OCI-LY3 (cell line): ENCODE measurements around the gene OR10S1.

ENCODE experiments used
- H2AFZ ChIP-seq: fragments of 200-600, 300-600 bp; shearing (Covaris generic); 2 replicates; pipeline ENCODE4 v1.6.0; 2014; ENCODE audit warnings: antibody characterized with exemption, low read depth, low read length
- H3K27ac ChIP-seq: fragments of 200-600, 300-600 bp; sonication (generic); 2 replicates; pipeline ENCODE4 v1.5.1; 2014; ENCODE audit warnings: mild to moderate bottlenecking, low read length, moderate library complexity, mixed read lengths
- H3K27me3 ChIP-seq: fragments of 200-600, 300-600 bp; sonication (generic); 2 replicates; pipeline ENCODE4 v1.6.1; 2014; ENCODE audit warnings: low read depth, low read length, mixed read lengths
- H3K36me3 ChIP-seq: fragments of 200-600, 300-600 bp; sonication (generic); replicated peaks from 2 replicates; pipeline ENCODE3; 2014; ENCODE audit warnings: low read depth, low read length, mixed read lengths
- H3K4me1 ChIP-seq: fragments of 300-600, 200-600 bp; sonication (generic); 2 replicates; pipeline ENCODE4 v1.6.1; 2014; ENCODE audit warnings: low read length, mixed read lengths
- H3K4me2 ChIP-seq: fragments of 200-600, 300-600 bp; sonication (generic); 2 replicates; pipeline ENCODE4 v1.6.1; 2014; ENCODE audit warnings: low read length, mixed read lengths
- H3K4me3 ChIP-seq: fragments of 300-600, 200-600 bp; sonication (generic); 2 replicates; pipeline ENCODE4 v1.5.1; 2014; ENCODE audit warnings: antibody characterized with exemption, mild to moderate bottlenecking, low read length, moderate library complexity
- H3K79me2 ChIP-seq: fragments of 300-600, 200-600 bp; shearing (Covaris generic); 2 replicates; pipeline ENCODE4 v1.6.1; 2014; ENCODE audit warnings: mild to moderate bottlenecking, low read length, mixed read lengths
- H3K9ac ChIP-seq: fragments of 300-600, 200-600 bp; shearing (Covaris generic); 2 replicates; pipeline ENCODE4 v1.6.0; 2014; ENCODE audit warnings: mild to moderate bottlenecking, low read length, moderate library complexity
- H3K9me3 ChIP-seq: fragments of 200-600, 300-600 bp; shearing (Covaris generic); 2 replicates; pipeline ENCODE4 v1.6.1; 2014; ENCODE audit warnings: low read length, mixed read lengths; ENCODE audit not compliant: insufficient read depth
- H4K20me1 ChIP-seq: fragments of 200-600, 300-600 bp; sonication (generic); 2 replicates; pipeline ENCODE4 v1.6.1; 2016; ENCODE audit warnings: low read length, mixed read lengths; ENCODE audit not compliant: insufficient read depth
- EZH2phosphoT487 ChIP-seq: fragments of 200-600 bp; shearing (Covaris generic); IDR thresholded peaks from 2 replicates; pipeline ENCODE4 v1.6.1; 2018; ENCODE audit warnings: antibody characterized with exemption, mixed run types, low read depth
- TF ChIP-seq, protein P1 (sequence below): fragments of 200-600, 300-600 bp; sonication (generic); IDR thresholded peaks from 2 replicates; pipeline ENCODE4 v1.5.1; 2014; ENCODE audit warnings: antibody characterized with exemption, low read length, low read depth

The OR10S1 gene

DNA sequence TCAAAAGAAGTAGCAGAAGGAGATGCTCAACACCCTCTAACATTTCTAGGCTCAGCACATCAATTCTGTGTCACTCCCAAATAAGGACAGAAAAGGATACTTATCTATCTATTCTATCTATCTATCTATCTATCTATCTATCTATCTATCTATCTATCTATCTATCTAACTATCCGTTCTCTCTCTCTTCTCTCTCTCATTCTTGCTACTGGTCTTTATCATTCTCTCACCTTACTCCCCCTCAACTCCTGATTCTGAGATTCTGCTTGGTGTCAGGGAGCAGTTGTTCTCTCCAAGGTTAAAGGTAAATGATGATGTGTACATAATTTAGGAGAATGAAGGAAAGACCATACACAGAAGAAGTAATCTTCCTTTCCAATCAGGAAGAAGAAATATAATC lies 17.5 kb upstream of the OR10S1 start, which contains the start of gene OR10G6:
Gene OR10G6 (minus strand): TSS at position 43 of the 400 bp plus-strand sequence. CDS start 0 bp downstream, at position 43.
- TF ChIP-seq, protein P1, sequence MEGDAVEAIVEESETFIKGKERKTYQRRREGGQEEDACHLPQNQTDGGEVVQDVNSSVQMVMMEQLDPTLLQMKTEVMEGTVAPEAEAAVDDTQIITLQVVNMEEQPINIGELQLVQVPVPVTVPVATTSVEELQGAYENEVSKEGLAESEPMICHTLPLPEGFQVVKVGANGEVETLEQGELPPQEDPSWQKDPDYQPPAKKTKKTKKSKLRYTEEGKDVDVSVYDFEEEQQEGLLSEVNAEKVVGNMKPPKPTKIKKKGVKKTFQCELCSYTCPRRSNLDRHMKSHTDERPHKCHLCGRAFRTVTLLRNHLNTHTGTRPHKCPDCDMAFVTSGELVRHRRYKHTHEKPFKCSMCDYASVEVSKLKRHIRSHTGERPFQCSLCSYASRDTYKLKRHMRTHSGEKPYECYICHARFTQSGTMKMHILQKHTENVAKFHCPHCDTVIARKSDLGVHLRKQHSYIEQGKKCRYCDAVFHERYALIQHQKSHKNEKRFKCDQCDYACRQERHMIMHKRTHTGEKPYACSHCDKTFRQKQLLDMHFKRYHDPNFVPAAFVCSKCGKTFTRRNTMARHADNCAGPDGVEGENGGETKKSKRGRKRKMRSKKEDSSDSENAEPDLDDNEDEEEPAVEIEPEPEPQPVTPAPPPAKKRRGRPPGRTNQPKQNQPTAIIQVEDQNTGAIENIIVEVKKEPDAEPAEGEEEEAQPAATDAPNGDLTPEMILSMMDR: no peak
- no peak for TF ChIP-seq EZH2phosphoT487
- no peak within 1 kb of the TSS for H2AFZ ChIP-seq
- H3K9ac ChIP-seq: no peak within 1 kb of the TSS
- no peaks in the 10 kb centered on the region for H4K20me1 ChIP-seq
- H3K27me3 ChIP-seq: no peaks in the 10 kb centered on the region
- H3K36me3 ChIP-seq: no peaks in the 10 kb centered on the region
- H3K4me1 ChIP-seq: no peaks in the 10 kb centered on the region
- no peak within 1 kb of the TSS for H3K27ac ChIP-seq
- no peaks in the 10 kb centered on the region for H3K9me3 ChIP-seq
- no peaks in the 10 kb centered on the region for H3K79me2 ChIP-seq
- no peak within 1 kb of the TSS for H3K4me2 ChIP-seq
- no peak within 1 kb of the TSS for H3K4me3 ChIP-seq

DNA sequence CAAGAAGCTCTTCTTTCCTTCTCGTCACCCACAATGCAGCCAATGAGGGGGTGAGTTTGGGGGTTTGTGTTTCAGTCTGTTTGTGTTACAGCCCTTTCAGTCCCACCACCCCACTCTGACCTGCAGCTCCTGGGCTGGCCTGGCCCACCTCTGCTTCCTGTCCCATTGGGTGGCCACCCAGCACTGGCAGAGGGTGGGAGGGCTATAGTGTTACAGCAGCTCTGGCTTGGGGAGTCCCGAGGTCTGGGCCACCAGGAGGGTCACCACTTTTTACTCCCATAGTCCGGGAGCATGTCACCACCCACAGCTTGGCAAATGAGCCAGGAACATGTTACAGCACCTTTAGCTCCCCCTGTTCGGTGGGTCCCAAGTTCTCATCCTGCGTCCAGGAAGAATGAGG lies 1.7 kb upstream of the OR10S1 start:
- no peak overlapping the region for H3K4me3 ChIP-seq
- H2AFZ ChIP-seq: no peak overlapping the region
- no peaks in the 10 kb centered on the region for H3K79me2 ChIP-seq
- H3K27ac ChIP-seq: no peak overlapping the region
- no peaks in the 10 kb centered on the region for H4K20me1 ChIP-seq
- no peak overlapping the region for H3K4me2 ChIP-seq
- no peaks in the 10 kb centered on the region for H3K9me3 ChIP-seq
- TF ChIP-seq, protein P1: no peak
- TF ChIP-seq EZH2phosphoT487: no peak
- no peaks in the 10 kb centered on the region for H3K27me3 ChIP-seq
- no peaks in the 10 kb centered on the region for H3K4me1 ChIP-seq
- H3K9ac ChIP-seq: no peak overlapping the region
- no peaks in the 10 kb centered on the region for H3K36me3 ChIP-seq

DNA sequence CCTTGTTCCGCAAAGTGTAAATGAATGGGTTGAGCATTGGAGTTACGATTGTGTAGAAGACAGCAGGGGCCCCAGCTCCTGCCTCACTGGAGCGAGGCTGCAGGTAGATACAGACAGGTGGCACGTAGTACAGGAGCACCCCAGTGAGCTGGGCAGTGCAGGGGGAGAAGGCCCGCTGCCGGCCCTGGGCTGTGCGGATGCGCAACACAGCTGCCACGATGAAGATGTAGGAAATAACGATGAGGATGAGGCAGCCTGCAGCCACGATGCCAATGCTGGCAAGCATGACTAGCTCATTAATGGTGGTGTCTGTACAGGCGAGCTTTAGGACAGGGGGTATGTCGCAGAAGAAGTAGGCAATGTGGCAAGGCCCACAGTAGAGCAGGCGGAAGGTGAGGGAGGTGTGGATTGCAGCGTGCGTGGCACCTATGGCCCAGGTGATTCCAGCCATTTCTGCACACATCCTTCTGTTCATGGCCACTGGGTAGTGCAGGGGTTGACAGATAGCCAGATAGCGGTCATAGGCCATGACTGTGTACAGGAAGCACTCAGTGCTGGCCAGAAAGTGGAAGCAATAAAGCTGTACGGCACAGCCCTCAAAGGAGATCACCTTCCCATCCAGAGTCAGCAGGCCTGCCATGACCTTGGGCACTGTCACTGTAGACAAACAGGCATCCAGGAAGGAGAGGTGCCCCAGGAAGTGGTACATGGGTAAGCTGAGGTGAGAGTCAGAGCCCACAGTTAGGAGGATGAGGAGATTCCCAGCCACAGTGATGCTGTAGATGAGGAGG lies 616 bp downstream of the OR10S1 start:
- Histone ChIP-seq H3K36me3 (no peaks in the 10 kb centered on the region), H3K79me2 (no peaks in the 10 kb centered on the region), H3K9ac (no peak overlapping the region), H3K4me1 (no peaks in the 10 kb centered on the region), H3K27ac (no peak overlapping the region), H2AFZ (no peak overlapping the region), H3K27me3 (no peaks in the 10 kb centered on the region), H3K9me3 (no peaks in the 10 kb centered on the region), H3K4me3 (no peak overlapping the region), H4K20me1 (no peaks in the 10 kb centered on the region), H3K4me2 (no peak overlapping the region)
- TF ChIP-seq, protein P1: no peak

DNA sequence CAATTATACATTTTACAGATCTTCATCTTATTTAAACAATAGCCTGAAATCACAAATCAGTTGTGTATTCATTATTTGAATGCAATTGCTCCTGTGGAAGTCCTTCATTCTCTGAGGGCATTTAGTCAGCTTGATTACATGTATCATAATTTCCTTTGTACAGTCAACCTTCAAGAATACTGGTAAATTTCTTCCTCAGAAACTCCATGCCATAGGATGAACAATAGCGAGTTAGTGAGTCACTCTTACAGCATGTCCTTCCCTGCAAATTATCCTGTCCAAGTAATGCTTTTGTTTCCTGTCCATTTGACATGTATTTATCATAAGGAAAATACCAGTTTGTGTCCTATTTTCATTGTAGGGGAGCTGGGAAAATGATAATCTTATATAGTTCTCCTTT lies 3.8 kb downstream of the OR10S1 start:
- no peak overlapping the region for H3K4me2 ChIP-seq
- H4K20me1 ChIP-seq: no peaks in the 10 kb centered on the region

More for the DNA sequence above, 3.8 kb downstream of the OR10S1 start:
- H3K9ac ChIP-seq: no peak overlapping the region
- no peaks in the 10 kb centered on the region for H3K79me2 ChIP-seq
- no peaks in the 10 kb centered on the region for H3K27me3 ChIP-seq
- H3K4me1 ChIP-seq: no peaks in the 10 kb centered on the region
- TF ChIP-seq, protein P1: no peak
- TF ChIP-seq EZH2phosphoT487: no peak
- no peak overlapping the region for H2AFZ ChIP-seq
- H3K9me3 ChIP-seq: no peaks in the 10 kb centered on the region
- no peak overlapping the region for H3K4me3 ChIP-seq
- H3K27ac ChIP-seq: no peak overlapping the region
- H3K36me3 ChIP-seq: no peaks in the 10 kb centered on the region
